ENCODE measurements around the gene NSUN5.

GRCh38 chr7:73351447-73352167 is 43.0 kb upstream of the NSUN5 start:
- TF ChIP-seq, protein P1, sequence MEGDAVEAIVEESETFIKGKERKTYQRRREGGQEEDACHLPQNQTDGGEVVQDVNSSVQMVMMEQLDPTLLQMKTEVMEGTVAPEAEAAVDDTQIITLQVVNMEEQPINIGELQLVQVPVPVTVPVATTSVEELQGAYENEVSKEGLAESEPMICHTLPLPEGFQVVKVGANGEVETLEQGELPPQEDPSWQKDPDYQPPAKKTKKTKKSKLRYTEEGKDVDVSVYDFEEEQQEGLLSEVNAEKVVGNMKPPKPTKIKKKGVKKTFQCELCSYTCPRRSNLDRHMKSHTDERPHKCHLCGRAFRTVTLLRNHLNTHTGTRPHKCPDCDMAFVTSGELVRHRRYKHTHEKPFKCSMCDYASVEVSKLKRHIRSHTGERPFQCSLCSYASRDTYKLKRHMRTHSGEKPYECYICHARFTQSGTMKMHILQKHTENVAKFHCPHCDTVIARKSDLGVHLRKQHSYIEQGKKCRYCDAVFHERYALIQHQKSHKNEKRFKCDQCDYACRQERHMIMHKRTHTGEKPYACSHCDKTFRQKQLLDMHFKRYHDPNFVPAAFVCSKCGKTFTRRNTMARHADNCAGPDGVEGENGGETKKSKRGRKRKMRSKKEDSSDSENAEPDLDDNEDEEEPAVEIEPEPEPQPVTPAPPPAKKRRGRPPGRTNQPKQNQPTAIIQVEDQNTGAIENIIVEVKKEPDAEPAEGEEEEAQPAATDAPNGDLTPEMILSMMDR (IDR thresholded peaks at IDR 0.05): no peak
- no peak for TF ChIP-seq POLR2A (IDR thresholded peaks at IDR 0.05)

Data from heart left ventricle (tissue), 13 donors.